Tibial nerve (tissue), 4 donors: ENCODE data around the gene PTPRA.

ENCODE experiments used
- EP300 ChIP-seq, 2 donors: sonication (generic); formaldehyde crosslinking; IDR thresholded peaks; one replicate each; pipeline ENCODE4 v1.6.1; 2017; ENCODE audit warnings: antibody characterized with exemption in 2 of 2, mild to moderate bottlenecking in 1 of 2
- POLR2A ChIP-seq, 2 donors: fragments of 450-650 bp; IDR thresholded peaks; one replicate each; pipeline ENCODE4 v1.6.1; 2017; ENCODE audit warnings: antibody characterized with exemption in 2 of 2, mild to moderate bottlenecking in 2 of 2, moderate library complexity in 2 of 2
- TF ChIP-seq, protein P1 (sequence below), 5 experiments: fragments of 200-600 bp in 3 of 5; fragments of 450-650 bp in 2 of 5; sonication (generic) in 3 of 5; IDR thresholded peaks; one replicate each; pipeline ENCODE4 v1.5.1; 2016 to 2019; ENCODE audit warnings: antibody characterized with exemption in 5 of 5, mild to moderate bottlenecking in 3 of 5, moderate library complexity in 2 of 5

DNA sequence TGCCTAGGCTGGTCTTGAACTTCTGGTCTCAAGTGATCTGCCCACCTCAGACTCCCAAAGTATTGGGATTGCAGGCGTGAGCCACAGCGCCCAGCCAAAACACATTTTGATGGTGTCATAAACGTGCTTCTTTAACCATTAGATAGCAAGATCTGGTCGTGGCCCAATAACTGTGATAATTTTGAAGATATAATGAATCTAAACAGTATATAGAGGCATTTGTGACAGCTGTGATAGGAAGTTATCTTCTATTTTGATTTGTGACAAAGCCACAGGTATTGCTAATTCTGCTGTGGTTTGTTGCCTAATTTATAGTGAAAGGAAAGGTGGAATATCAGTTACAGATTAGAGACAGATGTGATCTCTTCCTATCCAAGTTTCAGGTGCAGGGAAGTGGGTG, 197.4 kb downstream of the PTPRA start:
- TF ChIP-seq, protein P1, sequence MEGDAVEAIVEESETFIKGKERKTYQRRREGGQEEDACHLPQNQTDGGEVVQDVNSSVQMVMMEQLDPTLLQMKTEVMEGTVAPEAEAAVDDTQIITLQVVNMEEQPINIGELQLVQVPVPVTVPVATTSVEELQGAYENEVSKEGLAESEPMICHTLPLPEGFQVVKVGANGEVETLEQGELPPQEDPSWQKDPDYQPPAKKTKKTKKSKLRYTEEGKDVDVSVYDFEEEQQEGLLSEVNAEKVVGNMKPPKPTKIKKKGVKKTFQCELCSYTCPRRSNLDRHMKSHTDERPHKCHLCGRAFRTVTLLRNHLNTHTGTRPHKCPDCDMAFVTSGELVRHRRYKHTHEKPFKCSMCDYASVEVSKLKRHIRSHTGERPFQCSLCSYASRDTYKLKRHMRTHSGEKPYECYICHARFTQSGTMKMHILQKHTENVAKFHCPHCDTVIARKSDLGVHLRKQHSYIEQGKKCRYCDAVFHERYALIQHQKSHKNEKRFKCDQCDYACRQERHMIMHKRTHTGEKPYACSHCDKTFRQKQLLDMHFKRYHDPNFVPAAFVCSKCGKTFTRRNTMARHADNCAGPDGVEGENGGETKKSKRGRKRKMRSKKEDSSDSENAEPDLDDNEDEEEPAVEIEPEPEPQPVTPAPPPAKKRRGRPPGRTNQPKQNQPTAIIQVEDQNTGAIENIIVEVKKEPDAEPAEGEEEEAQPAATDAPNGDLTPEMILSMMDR (IDR thresholded peaks at IDR 0.05), result no peak
- TF ChIP-seq POLR2A (IDR thresholded peaks at IDR 0.05) (no peak), EP300 (IDR thresholded peaks at IDR 0.05) (no peak)
